Endothelial cell of umbilical vein (primary cell): ENCODE results near the gene WDPCP. TPM values are rescaled to one million over a fixed set of nuclear protein-coding genes. Genes with fewer than 3 reads are reported as not detected.
A peak's percentile ranks its signal among the peaks of the same experiment; 100 is the strongest.

Source experiments
- BruUV-seq: library from RNA; stranded (reverse); fragments of 400-500 nt; replicated peaks from 2 replicates; lab custom pipeline; 2021; lab: Mats Ljungman, UMichigan
- CTCF ChIA-PET: fragments of 300-600, 350-600 bp; sonication (Branson Sonifier 250); formaldehyde crosslinking; loops from one replicate; lab custom pipeline; 2021; ENCODE audit warnings: antibody characterized with exemption, inconsistent platforms; lab: Charles Lee
- POLR2A ChIA-PET: fragments of 300-600, 350-600 bp; sonication (Branson Sonifier 250); formaldehyde crosslinking; loops from one replicate; lab custom pipeline; 2021; ENCODE audit warnings: antibody characterized with exemption, inconsistent platforms; lab: Charles Lee
- DNase-seq: peaks from one replicate; pipeline ENCODE4 v3.0.0-alpha.2; 2011; ENCODE audit warnings: low read depth, low spot score
- FAIRE-seq: peaks from 2 replicates; lab custom pipeline; 2011; peaks lifted over from hg19 to GRCh38; lab: Jason Lieb, UNC
- H2AFZ ChIP-seq: 2 replicates; pipeline ENCODE4 v1.6.0; 2012; ENCODE audit warnings: low read depth, low read length, control low read depth, inconsistent platforms
- H3K27ac ChIP-seq: 2 replicates; pipeline ENCODE4 v1.5.1; 2011; ENCODE audit warnings: low read depth, mild to moderate bottlenecking, control low read depth, low read length, moderate library complexity; ENCODE audit not compliant: insufficient read depth
- H3K27me3 ChIP-seq, 2 experiments: 2 replicates each; pipeline versions ENCODE4 v1.6.0 to v1.6.1; 2011; ENCODE audit warnings: low read length in 2 of 2, mixed read lengths in 1 of 2; ENCODE audit not compliant: control insufficient read depth in 2 of 2, insufficient read depth in 2 of 2
- H3K36me3 ChIP-seq, 2 experiments: 2 replicates in 1 of 2; 3 replicates in 1 of 2; pipeline ENCODE4 v1.5.1; 2011; ENCODE audit warnings: low read length in 2 of 2, mild to moderate bottlenecking in 1 of 2, moderate library complexity in 1 of 2; ENCODE audit not compliant: control insufficient read depth in 2 of 2, insufficient read depth in 2 of 2; ENCODE audit errors: extremely low read depth in 1 of 2
- H3K4me1 ChIP-seq: 3 replicates; pipeline ENCODE4 v1.5.1; 2011; ENCODE audit warnings: mild to moderate bottlenecking, low read length; ENCODE audit not compliant: control insufficient read depth, insufficient read depth; ENCODE audit errors: extremely low read depth
- H3K4me2 ChIP-seq: 2 replicates; pipeline ENCODE4 v1.6.1; 2011; ENCODE audit warnings: low read length, control low read depth, mixed read lengths; ENCODE audit not compliant: insufficient read depth
- H3K4me3 ChIP-seq, 3 experiments: fragments of 200-600 bp in 1 of 3; sonication (generic), shearing (Covaris generic) in 1 of 3; replicated peaks in 1 of 3; 2 replicates each; pipeline ENCODE4 v1.5.1; 2011 to 2016; ENCODE audit warnings: control low read depth in 3 of 3, low read length in 3 of 3, mild to moderate bottlenecking in 2 of 3, inconsistent platforms in 1 of 3, low read depth in 1 of 3, moderate library complexity in 1 of 3; ENCODE audit not compliant: insufficient read depth in 1 of 3
- H3K79me2 ChIP-seq: 2 replicates; pipeline ENCODE4 v1.6.0; 2012; ENCODE audit warnings: low read length, inconsistent platforms; ENCODE audit not compliant: control insufficient read depth, insufficient read depth
- H3K9ac ChIP-seq: replicated peaks from 2 replicates; pipeline ENCODE3; 2011; ENCODE audit warnings: low read length, control low read depth; ENCODE audit not compliant: insufficient read depth; ENCODE audit errors: extremely low read depth
- H3K9me1 ChIP-seq: replicated peaks from 3 replicates; pipeline ENCODE4 v1.6.0; 2011; ENCODE audit warnings: mild to moderate bottlenecking, low read length; ENCODE audit not compliant: control insufficient read depth, insufficient read depth; ENCODE audit errors: extremely low read depth
- H3K9me3 ChIP-seq: replicated peaks from 2 replicates; pipeline ENCODE4 v1.5.1; 2012; ENCODE audit warnings: low read length, inconsistent platforms; ENCODE audit not compliant: control insufficient read depth, insufficient read depth
- H4K20me1 ChIP-seq: replicated peaks from 2 replicates; pipeline ENCODE3; 2011; ENCODE audit warnings: mild to moderate bottlenecking, low read length; ENCODE audit not compliant: control insufficient read depth, insufficient read depth; ENCODE audit errors: extremely low read depth
- EZH2 ChIP-seq: IDR thresholded peaks from 2 replicates; pipeline ENCODE4 v1.6.1; 2012; ENCODE audit warnings: borderline replicate concordance, low read depth, mild to moderate bottlenecking, moderate library complexity, low read length, inconsistent platforms; ENCODE audit not compliant: severe bottlenecking
- FOS ChIP-seq: IDR thresholded peaks from 2 replicates; pipeline ENCODE4 v1.6.1; 2011; ENCODE audit warnings: mild to moderate bottlenecking, low read length, moderate library complexity, borderline replicate concordance; ENCODE audit not compliant: insufficient read depth
- GATA2 ChIP-seq: IDR thresholded peaks from 2 replicates; pipeline ENCODE4 v1.7.0; 2011; ENCODE audit warnings: low read depth, mild to moderate bottlenecking, moderate library complexity, mixed read lengths, low read length; ENCODE audit not compliant: insufficient read length, insufficient read depth
- JUN ChIP-seq: IDR thresholded peaks from 2 replicates; pipeline ENCODE4 v1.6.1; 2011; ENCODE audit warnings: borderline replicate concordance, low read depth; ENCODE audit not compliant: insufficient read length, insufficient read depth
- MYC ChIP-seq: IDR thresholded peaks from one replicate; pipeline ENCODE4 v1.6.1; 2011; ENCODE audit warnings: mild to moderate bottlenecking, low read depth, low read length
- POLR2A ChIP-seq: IDR thresholded peaks from 2 replicates; pipeline ENCODE4 v1.6.1; 2012; ENCODE audit warnings: low read depth, mild to moderate bottlenecking, control low read depth, low read length
- POLR2AphosphoS5 ChIP-seq: IDR thresholded peaks from 2 replicates; pipeline ENCODE4 v1.6.1; 2012; ENCODE audit warnings: low read depth, mild to moderate bottlenecking, control low read depth, low read length, moderate library complexity; ENCODE audit not compliant: insufficient read depth
- dilution Hi-C: fragments of 300-500 bp; cut with MboI; formaldehyde crosslinking; loops from one replicate; pipeline ENCODE4 v1.15.0; 2019; ENCODE audit warnings: low sequenced_read_pairs; ENCODE audit not compliant: extremely low pct_ligation_motif_present
- intact Hi-C: fragments of 100-400 bp; cut with micrococcal nuclease; formaldehyde crosslinking; loops from one replicate; pipeline ENCODE4 v1.10.0; 2022
- polyA plus RNA-seq, 4 experiments: library from polyadenylated mRNA; depleted of rRNA in 3 of 4; stranded (reverse) in 3 of 4; unstranded in 1 of 4; fragments of >200 nt; gene quantifications; 2 replicates each; pipeline versions ENCODE4 v1.2.1 to v1.2.3, GENCODE V29; 2011 to 2012; ENCODE audit warnings: missing spikeins in 1 of 4
- total RNA-seq: library from RNA; stranded (reverse); gene quantifications from 2 replicates; pipeline ENCODE4 v1.2.3, GENCODE V29; 2021
- TF ChIP-seq, protein P1 (sequence below): IDR thresholded peaks from 2 replicates; pipeline ENCODE4 v1.6.1; 2011; ENCODE audit not compliant: insufficient read depth, insufficient read length
- TF ChIP-seq, protein P2 (sequence below), 2 donors: IDR thresholded peaks; 1 replicate in 1 of 2; 2 replicates in 1 of 2; pipeline ENCODE4 v1.5.1; 2011; ENCODE audit warnings: low read length in 2 of 2, mild to moderate bottlenecking in 2 of 2, moderate library complexity in 2 of 2, control low read depth in 1 of 2, inconsistent platforms in 1 of 2, low read depth in 1 of 2; ENCODE audit not compliant: insufficient read depth in 1 of 2; ENCODE audit errors: extremely low read depth in 1 of 2

Gene WDPCP
- total and polyA plus RNA-seq, 2 donors (not counting 3 experiments of a cell fraction or from before 2014, with no cell fraction given) = 4.0 to 8.8 TPM

DNA sequence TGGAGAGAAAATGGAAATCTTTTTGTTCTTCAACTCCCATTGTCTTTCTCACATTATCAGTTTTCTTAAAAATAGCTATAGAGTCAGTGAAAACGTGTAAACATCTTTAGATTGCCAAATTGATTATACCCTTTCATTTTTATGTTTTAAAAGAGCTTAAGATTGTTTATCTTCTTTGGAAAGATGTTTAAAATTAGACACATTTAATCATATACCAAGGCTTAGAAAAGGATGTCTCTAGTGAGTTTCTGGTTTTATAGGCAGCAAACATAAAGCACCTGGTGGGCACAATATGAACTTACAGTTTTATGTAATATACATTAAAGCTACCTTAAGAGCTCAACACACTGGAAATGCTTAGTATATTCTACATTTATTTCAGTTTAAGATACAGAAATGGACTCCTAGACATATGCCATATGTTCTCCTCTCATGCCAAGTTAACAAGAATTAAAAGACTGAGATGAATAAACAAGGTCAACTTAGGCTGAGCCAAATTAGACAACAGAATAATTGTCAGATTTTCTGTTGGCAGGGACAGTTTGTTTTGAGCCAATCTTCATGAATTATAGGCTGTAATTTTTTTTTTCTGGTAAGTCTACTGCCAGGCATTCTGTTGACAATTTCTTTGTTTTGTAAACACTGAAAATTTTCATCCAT lies 425.0 kb downstream of the WDPCP start:
- DNase-seq = no peak
- Histone ChIP-seq H3K4me3 (no peak overlapping the region), H3K9ac (no peak overlapping the region), H3K27ac (no peak overlapping the region), H3K9me1 (no peaks in the 10 kb centered on the region), H3K27me3 (no peaks in the 10 kb centered on the region), H3K36me3 (no peaks in the 10 kb centered on the region), H2AFZ (no peak overlapping the region), H3K4me2 (no peak overlapping the region), H3K79me2 (no peaks in the 10 kb centered on the region), H3K4me1 (no peaks in the 10 kb centered on the region), H4K20me1 (no peaks in the 10 kb centered on the region), H3K9me3 (no peaks in the 10 kb centered on the region)
- ChIA-PET CTCF (interaction anchor here (0.9 to 1.5 kb wide), 5 partner anchors 8 to 30 kb away, joined by 3 to 7 read pairs (median 3); no protein-coding TSS in a partner anchor), POLR2A (no interaction called here)
- TF ChIP-seq, protein P1, sequence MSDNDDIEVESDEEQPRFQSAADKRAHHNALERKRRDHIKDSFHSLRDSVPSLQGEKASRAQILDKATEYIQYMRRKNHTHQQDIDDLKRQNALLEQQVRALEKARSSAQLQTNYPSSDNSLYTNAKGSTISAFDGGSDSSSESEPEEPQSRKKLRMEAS = no peak
- no peak for TF ChIP-seq POLR2AphosphoS5
- TF ChIP-seq JUN = no peak
- TF ChIP-seq MYC = no peak
- no peak for TF ChIP-seq GATA2
- TF ChIP-seq, protein P2, sequence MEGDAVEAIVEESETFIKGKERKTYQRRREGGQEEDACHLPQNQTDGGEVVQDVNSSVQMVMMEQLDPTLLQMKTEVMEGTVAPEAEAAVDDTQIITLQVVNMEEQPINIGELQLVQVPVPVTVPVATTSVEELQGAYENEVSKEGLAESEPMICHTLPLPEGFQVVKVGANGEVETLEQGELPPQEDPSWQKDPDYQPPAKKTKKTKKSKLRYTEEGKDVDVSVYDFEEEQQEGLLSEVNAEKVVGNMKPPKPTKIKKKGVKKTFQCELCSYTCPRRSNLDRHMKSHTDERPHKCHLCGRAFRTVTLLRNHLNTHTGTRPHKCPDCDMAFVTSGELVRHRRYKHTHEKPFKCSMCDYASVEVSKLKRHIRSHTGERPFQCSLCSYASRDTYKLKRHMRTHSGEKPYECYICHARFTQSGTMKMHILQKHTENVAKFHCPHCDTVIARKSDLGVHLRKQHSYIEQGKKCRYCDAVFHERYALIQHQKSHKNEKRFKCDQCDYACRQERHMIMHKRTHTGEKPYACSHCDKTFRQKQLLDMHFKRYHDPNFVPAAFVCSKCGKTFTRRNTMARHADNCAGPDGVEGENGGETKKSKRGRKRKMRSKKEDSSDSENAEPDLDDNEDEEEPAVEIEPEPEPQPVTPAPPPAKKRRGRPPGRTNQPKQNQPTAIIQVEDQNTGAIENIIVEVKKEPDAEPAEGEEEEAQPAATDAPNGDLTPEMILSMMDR (IDR thresholded peaks at IDR 0.05; ENCODE audit: extremely low read depth in 1 of 2, insufficient read depth in 1 of 2, low read depth in 1 of 2, low read length in 2 of 2) = no peak
- no peak for TF ChIP-seq EZH2
- no peak for TF ChIP-seq POLR2A
- TF ChIP-seq FOS = no peak
- BruUV-seq = no TSS peak
- dilution Hi-C loops = no loop called here
- intact Hi-C loops = no loop called here
- peak; percentile 73 for FAIRE-seq
